ENCODE results near the gene TFR2. TPM values are rescaled to one million over a fixed set of nuclear protein-coding genes. Genes with fewer than 3 reads are reported as not detected.

TFR2 gene
- total and polyA plus RNA-seq, 2 experiments from 2014 or later: 3.7 to 4.2 TPM

- TF ChIP-seq EZH2 (IDR thresholded peaks at IDR 0.05; ENCODE audit: low read depth, unreplicated experiment) (no peak), POLR2AphosphoS5 (IDR thresholded peaks at IDR 0.05; ENCODE audit: low read depth) (no peak), NANOG (IDR thresholded peaks at IDR 0.05; ENCODE audit: borderline replicate concordance) (no peak), REST (IDR thresholded peaks at IDR 0.05; ENCODE audit: unreplicated experiment) (no peak)
Observed at GRCh38 chr7:100607111-100607510, 34.2 kb downstream of the TFR2 start (continued).

- H3K4me1 ChIP-seq (ENCODE audit: insufficient read depth): peaks cover 24% of the 10 kb centered on the region
- Mint-ChIP-seq H3K36me3 (ENCODE audit: low read depth) (peaks cover 10% of the 10 kb centered on the region; the same call in 2 of the 3 replicates), H3K27me3 (ENCODE audit: insufficient read depth, low read depth, poor library complexity) (peaks cover 32% of the 10 kb centered on the region), H3K4me1 (peaks cover 30% of the 10 kb centered on the region), H3K27ac (no peak overlapping the region), H3K4me3 (peak overlapping the region; percentile 86), H3K9me3 (no peaks in the 10 kb centered on the region)
- no peak overlapping the region for H3K27ac ChIP-seq (ENCODE audit: low read depth)
- no peaks in the 10 kb centered on the region for H3K9me2 ChIP-seq (ENCODE audit: insufficient read depth)
- no peak overlapping the region; the same call in 1 of the 2 replicates for H2AFZ ChIP-seq
- H3F3A ChIP-seq (replicated peaks; ENCODE audit: low read depth): peaks cover 8% of the 10 kb centered on the region; the same call in 1 of the 2 replicates
- H4K20me1 ChIP-seq (replicated peaks; ENCODE audit: insufficient read depth): no peaks in the 10 kb centered on the region
- H3K4me2 ChIP-seq: peak overlapping the region; percentile 99
- H3K27me3 ChIP-seq (ENCODE audit: insufficient read depth): peaks cover 13% of the 10 kb centered on the region
- DNase-seq (ENCODE audit: low spot score): no peak
- no peaks in the 10 kb centered on the region for H3K36me3 ChIP-seq (ENCODE audit: insufficient read depth)
- no peaks in the 10 kb centered on the region for H3K79me2 ChIP-seq (replicated peaks; ENCODE audit: insufficient read depth)
- H3K4me3 ChIP-seq: peak overlapping the region; percentile 90; the same call in 1 of the 2 replicates
- ATAC-seq: no peak
- TF ChIP-seq ZNF462 (CRISPR knock-in tag; IDR thresholded peaks at IDR 0.05) (no peak), POLR2AphosphoS5 (IDR thresholded peaks at IDR 0.05; ENCODE audit: low read depth) (no peak), ETS1 (IDR thresholded peaks at IDR 0.05) (no peak), STAT1 (IDR thresholded peaks at IDR 0.05; ENCODE audit: unreplicated experiment) (no peak), REST (IDR thresholded peaks at IDR 0.05; ENCODE audit: unreplicated experiment) (no peak), JUNB (IDR thresholded peaks at IDR 0.05; ENCODE audit: unreplicated experiment) (no peak), NANOG (IDR thresholded peaks at IDR 0.05; ENCODE audit: borderline replicate concordance) (no peak), CREB1 (CRISPR knock-in tag; IDR thresholded peaks at IDR 0.05; ENCODE audit: low read depth) (no peak)
Observed at GRCh38 chr7:100606313-100606712, 35.0 kb downstream of the TFR2 start.

Data from GM23338 (cell line).